CD14-positive monocyte (primary cell): Measurements from ENCODE around the gene ZGPAT. TPM values are rescaled to one million over a fixed set of nuclear protein-coding genes. Genes with fewer than 3 reads are reported as not detected.

ENCODE experiments used
- DNase-seq, 3 donors: peaks; one replicate each; pipeline ENCODE4 v3.0.0-alpha.2; 2011 to 2022
- H2AFZ ChIP-seq: 2 replicates; pipeline ENCODE4 v1.6.0; 2012; ENCODE audit warnings: mild to moderate bottlenecking, low read depth, low read length, inconsistent platforms; ENCODE audit not compliant: insufficient read depth, poor library complexity, severe bottlenecking
- H3K27ac ChIP-seq, 2 donors: 1 replicate in 1 of 2; 2 replicates in 1 of 2; pipeline ENCODE4 v1.5.1; 2012 to 2013; ENCODE audit warnings: low read length in 2 of 2, control low read depth in 1 of 2, inconsistent platforms in 1 of 2, low read depth in 1 of 2, mild to moderate bottlenecking in 1 of 2
- H3K27me3 ChIP-seq, 2 donors: one replicate each; pipeline versions ENCODE4 v1.6.0 to v1.6.1; 2011 to 2013; ENCODE audit warnings: low read length in 2 of 2; ENCODE audit not compliant: control insufficient read depth in 2 of 2, insufficient read depth in 2 of 2
- H3K36me3 ChIP-seq, 2 donors: replicated peaks in 1 of 2; 1 replicate in 1 of 2; 2 replicates in 1 of 2; pipeline versions ENCODE4 v1.5.1 to v1.6.1; 2012 to 2013; ENCODE audit warnings: low read length in 2 of 2, control low read depth in 1 of 2, inconsistent platforms in 1 of 2, mild to moderate bottlenecking in 1 of 2; ENCODE audit not compliant: insufficient read depth in 2 of 2, control insufficient read depth in 1 of 2
- H3K4me1 ChIP-seq, 2 donors: 1 replicate in 1 of 2; 2 replicates in 1 of 2; pipeline versions ENCODE4 v1.5.1 to v1.6.1; 2012 to 2013; ENCODE audit warnings: low read length in 2 of 2, control low read depth in 1 of 2, inconsistent platforms in 1 of 2, mild to moderate bottlenecking in 1 of 2, moderate library complexity in 1 of 2; ENCODE audit not compliant: insufficient read depth in 2 of 2, control insufficient read depth in 1 of 2
- H3K4me2 ChIP-seq: replicated peaks from 2 replicates; pipeline ENCODE3; 2012; ENCODE audit warnings: low read length, moderate library complexity, mild to moderate bottlenecking; ENCODE audit not compliant: poor library complexity, severe bottlenecking; ENCODE audit errors: extremely low read depth
- H3K4me3 ChIP-seq, 3 experiments: fragments of 200-600 bp in 1 of 3; sonication (generic) in 1 of 3; replicated peaks in 1 of 3; 1 replicate in 2 of 3; 2 replicates in 1 of 3; pipeline ENCODE4 v1.5.1; 2011 to 2013; ENCODE audit warnings: low read length in 3 of 3, mild to moderate bottlenecking in 3 of 3, control low read depth in 2 of 3, low read depth in 2 of 3, inconsistent platforms in 1 of 3, moderate library complexity in 1 of 3
- H3K79me2 ChIP-seq: 2 replicates; pipeline ENCODE4 v1.6.0; 2012; ENCODE audit warnings: mild to moderate bottlenecking, control low read depth, inconsistent platforms, low read length, moderate library complexity; ENCODE audit not compliant: insufficient read depth
- H3K9ac ChIP-seq: 2 replicates; pipeline ENCODE4 v1.6.0; 2017; ENCODE audit warnings: low read length, mild to moderate bottlenecking; ENCODE audit not compliant: insufficient read depth, poor library complexity, severe bottlenecking
- H3K9me3 ChIP-seq, 2 donors: replicated peaks in 1 of 2; 1 replicate in 1 of 2; 2 replicates in 1 of 2; pipeline versions ENCODE4 v1.5.1 to v1.6.1; 2012 to 2013; ENCODE audit warnings: low read length in 2 of 2, control low read depth in 1 of 2; ENCODE audit not compliant: control insufficient read depth in 1 of 2, insufficient read depth in 1 of 2
- H4K20me1 ChIP-seq: 2 replicates; pipeline ENCODE4 v1.6.0; 2012; ENCODE audit warnings: mild to moderate bottlenecking, low read length, control low read depth, moderate library complexity; ENCODE audit not compliant: insufficient read depth
- H3K27ac Mint-ChIP-seq, 7 donors: one replicate each; pipeline ENCODE4 v1.8.0; 2020; ENCODE audit warnings: mild to moderate bottlenecking in 7 of 7, mixed read lengths in 7 of 7, moderate library complexity in 6 of 7, inconsistent platforms in 2 of 7
- H3K27me3 Mint-ChIP-seq, 3 donors: one replicate each; pipeline ENCODE4 v1.8.0; 2021 to 2022; ENCODE audit warnings: low read depth in 3 of 3, mild to moderate bottlenecking in 3 of 3, mixed read lengths in 3 of 3, moderate library complexity in 3 of 3, inconsistent platforms in 1 of 3
- H3K36me3 Mint-ChIP-seq, 2 donors: one replicate each; pipeline ENCODE4 v1.8.0; 2020; ENCODE audit warnings: mixed read lengths in 2 of 2, inconsistent platforms in 1 of 2, mild to moderate bottlenecking in 1 of 2
- H3K4me1 Mint-ChIP-seq: one replicate; pipeline ENCODE4 v1.8.0; 2020; ENCODE audit warnings: mild to moderate bottlenecking, mixed read lengths
- H3K4me3 Mint-ChIP-seq, 2 donors: one replicate each; pipeline ENCODE4 v1.8.0; 2020; ENCODE audit warnings: mild to moderate bottlenecking in 2 of 2, mixed read lengths in 2 of 2, moderate library complexity in 1 of 2
- H3K9me3 Mint-ChIP-seq, 7 donors: one replicate each; pipeline ENCODE4 v1.8.0; 2020 to 2022; ENCODE audit warnings: mixed read lengths in 7 of 7, mild to moderate bottlenecking in 6 of 7, moderate library complexity in 6 of 7, inconsistent platforms in 2 of 7
- CTCF ChIP-seq: fragments of 200-600 bp; IDR thresholded peaks from one replicate; pipeline ENCODE4 v1.8.0; 2022; ENCODE audit warnings: antibody characterized with exemption, mild to moderate bottlenecking
- WGBS: methylation state at CpG from one replicate; pipeline ENCODE4 v1.1.5; 2013; ENCODE audit warnings: missing lambda C conversion rate; ENCODE audit not compliant: insufficient coverage; 5-methylcytosine and 5-hydroxymethylcytosine counted together
- intact Hi-C, 2 donors: fragments of 100-400 bp; cut with micrococcal nuclease; formaldehyde crosslinking; loops; one replicate each; pipeline versions ENCODE4 v1.15.0 to v1.15.1; 2023
- polyA plus RNA-seq, 3 donors: library from polyadenylated mRNA; depleted of rRNA in 1 of 3; unstranded in 2 of 3; stranded (reverse) in 1 of 3; fragments of 300-500 nt in 2 of 3; fragments of >200 nt in 1 of 3; fragmentation: Illumina TruSeq in 2 of 3; gene quantifications; 1 replicate in 2 of 3; 2 replicates in 1 of 3; pipeline ENCODE4 v1.2.3, GENCODE V29; 2012 to 2021

ZGPAT gene
- polyA plus RNA-seq, 3 donors: 24.2 to 58.6 (median 28.3) TPM

DNA sequence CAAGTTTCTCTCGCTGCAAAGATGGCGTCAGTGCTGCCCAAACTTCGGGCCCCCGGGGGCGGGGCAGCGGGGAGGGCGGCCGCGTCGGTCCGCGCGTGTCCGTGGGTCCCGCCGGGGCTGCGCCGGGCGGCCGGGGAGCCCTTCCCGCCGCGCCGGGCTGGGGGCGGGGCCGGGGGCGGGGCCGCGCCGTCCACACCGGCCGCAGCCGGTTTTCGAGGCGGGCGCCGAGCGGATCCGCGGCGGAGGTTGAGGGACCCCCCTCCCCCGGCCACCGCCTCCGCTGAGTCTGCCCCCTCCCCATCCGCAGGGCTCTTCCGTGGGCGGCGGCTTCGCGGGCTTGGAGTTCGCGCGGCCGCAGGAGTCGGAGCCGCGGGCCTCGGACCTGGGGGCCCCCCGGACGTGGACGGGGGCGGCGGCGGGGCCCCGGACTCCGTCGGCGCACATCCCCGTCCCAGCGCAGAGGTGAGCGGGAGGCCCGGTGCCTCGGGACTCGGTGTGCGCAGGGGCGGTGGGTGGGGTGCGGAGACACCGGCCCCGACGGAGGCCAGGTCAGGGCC is 32.3 kb downstream of the ZGPAT start:
- Mint-ChIP-seq H3K27ac (no peak overlapping the region), H3K9me3 (peaks cover 0 to 4% (median 0%) of the 10 kb centered on the region in 7 donors), H3K4me1 (peaks cover 21% of the 10 kb centered on the region), H3K27me3 (peaks cover 17 to 37% (median 25%) of the 10 kb centered on the region in 3 donors), H3K4me3 (peak overlapping the region; percentile 62 to 71), H3K36me3 (peaks cover 8 to 15% of the 10 kb centered on the region in 2 donors)
- Histone ChIP-seq H3K9me3 (no peaks in the 10 kb centered on the region), H3K27ac (peak overlapping the region; percentile 26 to 36), H3K4me1 (peaks cover 35 to 47% of the 10 kb centered on the region in 2 donors), H3K79me2 (peaks cover 7% of the 10 kb centered on the region), H3K4me2 (peak overlapping the region; percentile 93), H2AFZ (peak overlapping the region; percentile 78), H3K4me3 (peak overlapping the region; percentile 58 to 83 (median 59)), H4K20me1 (peaks cover 41% of the 10 kb centered on the region), H3K9ac (peak overlapping the region; percentile 61), H3K27me3 (peaks cover 8 to 26% of the 10 kb centered on the region in 2 donors), H3K36me3 (peaks cover 8 to 21% of the 10 kb centered on the region in 2 donors)
- WGBS: under 1% methylated on average over 78 of the region's 80 CpGs
- intact Hi-C loops: loop anchor here in 1 of 2 donors (2.0 to 5.0 kb wide), 3 partner anchors 31 to 122 kb away; partner anchors contain the start of genes ABHD16B, RTEL1 and ZGPAT
- no peak for TF ChIP-seq CTCF
- peak in 1 of 3 donors; percentile 13 for DNase-seq

GRCh38 chr20:63740627-63741353 is 33.0 kb downstream of the ZGPAT start:
- peak overlapping the region; percentile 61 for H3K9ac ChIP-seq
- peaks cover 8% of the 10 kb centered on the region in 2 donors for H3K36me3 Mint-ChIP-seq
- peak overlapping the region; percentile 78 for H2AFZ ChIP-seq
- peaks cover 17 to 32% (median 24%) of the 10 kb centered on the region in 3 donors for H3K27me3 Mint-ChIP-seq
- H3K4me1 Mint-ChIP-seq: peaks cover 21% of the 10 kb centered on the region
- H3K27me3 ChIP-seq: peaks cover 8 to 26% of the 10 kb centered on the region in 2 donors
- intact Hi-C loops: loop anchor here in 1 of 2 donors (2.0 to 5.0 kb wide), 3 partner anchors 32 to 122 kb away; partner anchors contain the start of genes ABHD16B, RTEL1 and ZGPAT
- peaks cover 1 to 14% of the 10 kb centered on the region in 2 donors for H3K36me3 ChIP-seq
- H3K4me2 ChIP-seq: peak overlapping the region; percentile 93
- peaks cover 0 to 4% (median 0%) of the 10 kb centered on the region in 7 donors for H3K9me3 Mint-ChIP-seq
- no peaks in the 10 kb centered on the region for H3K9me3 ChIP-seq
- peak overlapping the region; percentile 58 to 83 (median 59) for H3K4me3 ChIP-seq
- H3K27ac ChIP-seq: peak overlapping the region; percentile 26 to 36
- no peak for TF ChIP-seq CTCF
- DNase-seq: peak; percentile 64 to 68 (median 64)
- H3K4me3 Mint-ChIP-seq: peak overlapping the region; percentile 62 to 71
- H4K20me1 ChIP-seq: peaks cover 36% of the 10 kb centered on the region
- 4% methylated on average over 22 of the region's 29 CpGs for WGBS
- peaks cover 7% of the 10 kb centered on the region for H3K79me2 ChIP-seq
- H3K4me1 ChIP-seq: peaks cover 35 to 47% of the 10 kb centered on the region in 2 donors
- H3K27ac Mint-ChIP-seq: peak overlapping the region in 1 of 7 donors; percentile 36
